ENCODE measurements around the gene HSPA12A.

HSPA12A gene

DNA sequence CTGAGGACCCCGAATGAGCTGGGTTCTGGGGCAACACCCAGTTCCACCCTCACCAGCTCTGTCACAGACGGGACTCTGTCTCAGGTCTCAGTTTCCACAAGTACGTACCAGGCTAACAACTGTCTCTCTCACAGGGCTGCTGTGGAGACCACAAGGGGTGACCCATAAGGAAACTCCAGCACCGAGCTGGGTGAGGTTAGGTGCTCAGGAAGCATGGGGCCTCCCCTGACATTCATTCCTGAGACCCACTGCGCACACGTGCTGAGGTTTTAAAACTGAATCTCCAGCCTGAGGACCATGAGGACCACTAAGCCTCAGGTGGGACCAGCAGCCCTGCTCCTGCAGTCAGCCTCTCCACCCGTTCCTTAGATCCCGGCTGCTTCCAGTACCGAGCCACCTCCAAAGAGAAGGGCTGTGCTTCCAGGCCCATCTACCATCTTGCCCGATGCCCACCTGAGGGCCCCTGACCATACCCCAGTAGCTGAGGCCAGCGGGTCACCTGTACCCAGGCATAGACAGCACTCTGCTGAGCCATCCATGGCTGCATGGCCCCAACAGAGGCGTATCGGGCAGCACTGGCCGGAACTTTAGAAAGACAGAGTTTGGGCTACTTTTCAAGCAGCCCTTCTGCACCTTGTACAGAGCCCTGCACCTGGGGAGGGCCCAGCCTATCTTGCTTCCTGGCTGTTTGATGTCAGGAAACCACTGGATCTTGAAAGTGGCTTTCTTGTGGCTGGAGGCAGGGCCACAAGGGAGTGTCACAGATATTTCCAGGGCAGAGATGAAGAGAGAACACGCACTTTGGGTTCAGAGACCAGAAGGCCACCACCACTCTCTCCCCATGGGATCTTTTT is 18.7 kb downstream of the HSPA12A start:
- TF ChIP-seq TEAD4 (IDR thresholded peaks at IDR 0.05) (no peak), CREB1 (IDR thresholded peaks at IDR 0.05; ENCODE audit: low read depth) (no peak), FOXM1 (IDR thresholded peaks at IDR 0.05; ENCODE audit: borderline replicate concordance, low read depth) (no peak), EGR1 (IDR thresholded peaks at IDR 0.05) (no peak)
- TF ChIP-seq, protein P1, sequence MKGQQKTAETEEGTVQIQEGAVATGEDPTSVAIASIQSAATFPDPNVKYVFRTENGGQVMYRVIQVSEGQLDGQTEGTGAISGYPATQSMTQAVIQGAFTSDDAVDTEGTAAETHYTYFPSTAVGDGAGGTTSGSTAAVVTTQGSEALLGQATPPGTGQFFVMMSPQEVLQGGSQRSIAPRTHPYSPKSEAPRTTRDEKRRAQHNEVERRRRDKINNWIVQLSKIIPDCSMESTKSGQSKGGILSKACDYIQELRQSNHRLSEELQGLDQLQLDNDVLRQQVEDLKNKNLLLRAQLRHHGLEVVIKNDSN (IDR thresholded peaks at IDR 0.05) = no peak
- TF ChIP-seq, protein P2, sequence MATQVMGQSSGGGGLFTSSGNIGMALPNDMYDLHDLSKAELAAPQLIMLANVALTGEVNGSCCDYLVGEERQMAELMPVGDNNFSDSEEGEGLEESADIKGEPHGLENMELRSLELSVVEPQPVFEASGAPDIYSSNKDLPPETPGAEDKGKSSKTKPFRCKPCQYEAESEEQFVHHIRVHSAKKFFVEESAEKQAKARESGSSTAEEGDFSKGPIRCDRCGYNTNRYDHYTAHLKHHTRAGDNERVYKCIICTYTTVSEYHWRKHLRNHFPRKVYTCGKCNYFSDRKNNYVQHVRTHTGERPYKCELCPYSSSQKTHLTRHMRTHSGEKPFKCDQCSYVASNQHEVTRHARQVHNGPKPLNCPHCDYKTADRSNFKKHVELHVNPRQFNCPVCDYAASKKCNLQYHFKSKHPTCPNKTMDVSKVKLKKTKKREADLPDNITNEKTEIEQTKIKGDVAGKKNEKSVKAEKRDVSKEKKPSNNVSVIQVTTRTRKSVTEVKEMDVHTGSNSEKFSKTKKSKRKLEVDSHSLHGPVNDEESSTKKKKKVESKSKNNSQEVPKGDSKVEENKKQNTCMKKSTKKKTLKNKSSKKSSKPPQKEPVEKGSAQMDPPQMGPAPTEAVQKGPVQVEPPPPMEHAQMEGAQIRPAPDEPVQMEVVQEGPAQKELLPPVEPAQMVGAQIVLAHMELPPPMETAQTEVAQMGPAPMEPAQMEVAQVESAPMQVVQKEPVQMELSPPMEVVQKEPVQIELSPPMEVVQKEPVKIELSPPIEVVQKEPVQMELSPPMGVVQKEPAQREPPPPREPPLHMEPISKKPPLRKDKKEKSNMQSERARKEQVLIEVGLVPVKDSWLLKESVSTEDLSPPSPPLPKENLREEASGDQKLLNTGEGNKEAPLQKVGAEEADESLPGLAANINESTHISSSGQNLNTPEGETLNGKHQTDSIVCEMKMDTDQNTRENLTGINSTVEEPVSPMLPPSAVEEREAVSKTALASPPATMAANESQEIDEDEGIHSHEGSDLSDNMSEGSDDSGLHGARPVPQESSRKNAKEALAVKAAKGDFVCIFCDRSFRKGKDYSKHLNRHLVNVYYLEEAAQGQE (IDR thresholded peaks at IDR 0.05; ENCODE audit: low read depth) = no peak

- TF ChIP-seq, protein P1 (IDR thresholded peaks at IDR 0.05) = no peak
- TF ChIP-seq CREB1 (IDR thresholded peaks at IDR 0.05; ENCODE audit: low read depth) = no peak
- TF ChIP-seq EGR1 (IDR thresholded peaks at IDR 0.05) = no peak
- TF ChIP-seq, protein P2 (IDR thresholded peaks at IDR 0.05; ENCODE audit: low read depth) = no peak
- TF ChIP-seq FOXM1 (IDR thresholded peaks at IDR 0.05; ENCODE audit: borderline replicate concordance, low read depth) = no peak
- TF ChIP-seq CEBPB (IDR thresholded peaks at IDR 0.05) = no peak
- TF ChIP-seq ZBTB7A (IDR thresholded peaks at IDR 0.05; ENCODE audit: low read depth) = no peak
- TF ChIP-seq EP300 (IDR thresholded peaks at IDR 0.05; ENCODE audit: borderline replicate concordance) = no peak
- TF ChIP-seq YY1 (IDR thresholded peaks at IDR 0.05; ENCODE audit: low read depth) = no peak
- no peak for TF ChIP-seq TCF12 (IDR thresholded peaks at IDR 0.05; ENCODE audit: low read depth)
- TF ChIP-seq, protein P3, sequence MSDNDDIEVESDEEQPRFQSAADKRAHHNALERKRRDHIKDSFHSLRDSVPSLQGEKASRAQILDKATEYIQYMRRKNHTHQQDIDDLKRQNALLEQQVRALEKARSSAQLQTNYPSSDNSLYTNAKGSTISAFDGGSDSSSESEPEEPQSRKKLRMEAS (IDR thresholded peaks at IDR 0.05) = no peak
- TF ChIP-seq TEAD4 (IDR thresholded peaks at IDR 0.05) = no peak
- no peak for TF ChIP-seq TAF1 (IDR thresholded peaks at IDR 0.05; ENCODE audit: low read depth)
- TF ChIP-seq NFIC (IDR thresholded peaks at IDR 0.05) = no peak
- TF ChIP-seq RAD21 (IDR thresholded peaks at IDR 0.05; ENCODE audit: low read depth) = no peak
Measured at GRCh38 chr10:116722736-116723427, 19.5 kb downstream of the HSPA12A start.

GRCh38 chr10:116721547-116722392 is 20.6 kb downstream of the HSPA12A start:
- TF ChIP-seq, protein P2 (IDR thresholded peaks at IDR 0.05; ENCODE audit: low read depth) = no peak
- TF ChIP-seq, protein P3 (IDR thresholded peaks at IDR 0.05) = no peak
- TF ChIP-seq RAD21 (IDR thresholded peaks at IDR 0.05; ENCODE audit: low read depth) (no peak), CEBPB (IDR thresholded peaks at IDR 0.05) (no peak), ZBTB7A (IDR thresholded peaks at IDR 0.05; ENCODE audit: low read depth) (no peak), CREB1 (IDR thresholded peaks at IDR 0.05; ENCODE audit: low read depth) (no peak), TAF1 (IDR thresholded peaks at IDR 0.05; ENCODE audit: low read depth) (no peak), YY1 (IDR thresholded peaks at IDR 0.05; ENCODE audit: low read depth) (no peak), EGR1 (IDR thresholded peaks at IDR 0.05) (no peak), FOXM1 (IDR thresholded peaks at IDR 0.05; ENCODE audit: borderline replicate concordance, low read depth) (no peak), NFIC (IDR thresholded peaks at IDR 0.05) (no peak), EP300 (IDR thresholded peaks at IDR 0.05; ENCODE audit: borderline replicate concordance) (no peak), TCF12 (IDR thresholded peaks at IDR 0.05; ENCODE audit: low read depth) (no peak), TEAD4 (IDR thresholded peaks at IDR 0.05) (no peak)
- TF ChIP-seq, protein P1 (IDR thresholded peaks at IDR 0.05) = no peak
